HCT116 (cell line): ENCODE measurements around the gene ZNF76. TPM values are rescaled to one million over a fixed set of nuclear protein-coding genes. Genes with fewer than 3 reads are reported as not detected.

ENCODE experiments used
- ATAC-seq: fragments of 200-7000 bp; cut with Tn5 transposase; 2 replicates; pipeline ENCODE4 v1.9.1; 2020; ENCODE audit warnings: mild to moderate bottlenecking, moderate library complexity
- BruUV-seq: library from RNA; stranded (reverse); fragments of 400-500 nt; replicated peaks from 2 replicates; lab custom pipeline; 2021; lab: Mats Ljungman, UMichigan
- CTCF ChIA-PET: fragments of 300-600 bp; sonication (Branson Sonifier 250); formaldehyde crosslinking; loops from one replicate; lab custom pipeline; 2021; ENCODE audit warnings: antibody characterized with exemption; lab: Charles Lee
- POLR2A ChIA-PET: fragments of 300-600, 350-600 bp; sonication (Branson Sonifier 250); formaldehyde crosslinking; loops from one replicate; lab custom pipeline; 2021; ENCODE audit warnings: antibody characterized with exemption; lab: Charles Lee
- RAD21 ChIA-PET, 2 experiments: fragments of 300-600 bp; sonication (Branson Sonifier 250); formaldehyde crosslinking; loops; one replicate each; lab custom pipeline; 2023; ENCODE audit warnings: low total read pairs in 2 of 2; ENCODE audit not compliant: uncharacterized antibody in 2 of 2, unreplicated experiment in 2 of 2, low non-redundant PET in 1 of 2; lab: Charles Lee
- DNase-seq: peaks from one replicate; pipeline ENCODE4 v3.0.0-alpha.2; 2010; ENCODE audit warnings: low read depth, low spot score
- H2AFZ ChIP-seq: fragments of 200-600 bp; shearing (Covaris generic), sonication (generic); 2 replicates; pipeline ENCODE4 v1.6.1; 2017; ENCODE audit warnings: low read depth, mixed run types, mixed read lengths, antibody characterized with exemption, low read length; ENCODE audit not compliant: poor library complexity, severe bottlenecking
- H3K27ac ChIP-seq: 2 replicates; pipeline ENCODE4 v1.5.1; 2012; ENCODE audit warnings: low read depth, low read length
- H3K27me3 ChIP-seq: fragments of 200-600 bp; sonication (generic); 2 replicates; pipeline ENCODE4 v1.6.1; 2016; ENCODE audit warnings: mixed run types, low read length, mixed read lengths; ENCODE audit not compliant: insufficient read depth
- H3K36me3 ChIP-seq, 2 experiments: fragments of 200-500 bp in 1 of 2; fragments of 200-600 bp in 1 of 2; sonication (Bioruptor generic) in 1 of 2; sonication (generic) in 1 of 2; 2 replicates each; pipeline versions ENCODE4 v1.5.1 to v1.6.1; 2014 to 2016; ENCODE audit warnings: low read length in 2 of 2, inconsistent platforms in 1 of 2, mixed read lengths in 1 of 2, mixed run types in 1 of 2; ENCODE audit not compliant: insufficient read depth in 2 of 2, control insufficient read depth in 1 of 2
- H3K4me1 ChIP-seq, 2 experiments: fragments of 200-600 bp in 1 of 2; sonication (generic) in 1 of 2; 2 replicates each; pipeline versions ENCODE4 v1.5.1 to v1.6.1; 2012 to 2017; ENCODE audit warnings: low read length in 2 of 2, inconsistent platforms in 1 of 2, mild to moderate bottlenecking in 1 of 2, mixed read lengths in 1 of 2, mixed run types in 1 of 2, moderate library complexity in 1 of 2; ENCODE audit not compliant: insufficient read depth in 2 of 2, control insufficient read depth in 1 of 2
- H3K4me2 ChIP-seq: fragments of 200-600 bp; sonication (generic); 2 replicates; pipeline ENCODE4 v1.6.1; 2017; ENCODE audit warnings: mixed run types, low read length, mixed read lengths
- H3K4me3 ChIP-seq, 2 experiments: fragments of 200-600 bp in 1 of 2; sonication (generic) in 1 of 2; replicated peaks in 1 of 2; 2 replicates each; pipeline ENCODE4 v1.5.1; 2011 to 2016; ENCODE audit warnings: low read length in 2 of 2, control low read depth in 1 of 2, low read depth in 1 of 2, mild to moderate bottlenecking in 1 of 2, mixed read lengths in 1 of 2, mixed run types in 1 of 2
- H3K79me2 ChIP-seq: fragments of 200-600 bp; sonication (generic); 2 replicates; pipeline ENCODE4 v1.6.1; 2017; ENCODE audit warnings: mild to moderate bottlenecking, mixed run types, low read length, moderate library complexity, mixed read lengths; ENCODE audit not compliant: insufficient read depth
- H3K9ac ChIP-seq: fragments of 200-600 bp; sonication (generic); 2 replicates; pipeline ENCODE4 v1.6.1; 2016; ENCODE audit warnings: low read length, mixed read lengths
- H3K9me2 ChIP-seq: fragments of 200-600 bp; sonication (generic), shearing (Covaris generic); 2 replicates; pipeline ENCODE4 v1.6.1; 2017; ENCODE audit warnings: mixed run types, mild to moderate bottlenecking, moderate library complexity; ENCODE audit not compliant: insufficient read depth
- H3K9me3 ChIP-seq, 2 experiments: fragments of 200-500 bp in 1 of 2; fragments of 200-600 bp in 1 of 2; sonication (Bioruptor generic) in 1 of 2; sonication (generic) in 1 of 2; 2 replicates each; pipeline ENCODE4 v1.6.1; 2014 to 2017; ENCODE audit warnings: low read length in 2 of 2, mixed read lengths in 2 of 2, inconsistent platforms in 1 of 2, low read depth in 1 of 2, mild to moderate bottlenecking in 1 of 2, mixed run types in 1 of 2, moderate library complexity in 1 of 2; ENCODE audit not compliant: control insufficient read depth in 1 of 2, insufficient read depth in 1 of 2
- H4K20me1 ChIP-seq: fragments of 200-600 bp; sonication (generic), shearing (Covaris generic); 2 replicates; pipeline ENCODE4 v1.6.1; 2017; ENCODE audit warnings: mixed run types, mild to moderate bottlenecking, moderate library complexity; ENCODE audit not compliant: insufficient read depth
- CEBPB ChIP-seq: IDR thresholded peaks from 2 replicates; pipeline ENCODE4 v1.6.1; 2012; ENCODE audit warnings: low read depth
- CTCF ChIP-seq, 3 experiments: fragments of 200-600 bp in 1 of 3; sonication (generic) in 1 of 3; IDR thresholded peaks in 2 of 3; conservative IDR thresholded peaks in 1 of 3; 2 replicates each; pipeline ENCODE4 v1.5.1; 2012 to 2017; ENCODE audit warnings: low read depth in 2 of 3, low read length in 2 of 3, antibody characterized with exemption in 1 of 3, borderline replicate concordance in 1 of 3, control low read depth in 1 of 3, mild to moderate bottlenecking in 1 of 3, mixed read lengths in 1 of 3, mixed run types in 1 of 3, moderate library complexity in 1 of 3; ENCODE audit not compliant: insufficient read depth in 1 of 3
- EGR1 ChIP-seq: IDR thresholded peaks from 2 replicates; pipeline ENCODE4 v1.6.1; 2012; ENCODE audit warnings: low read depth
- ELF1 ChIP-seq: IDR thresholded peaks from 2 replicates; pipeline ENCODE4 v1.6.1; 2012; ENCODE audit warnings: low read depth, borderline replicate concordance
- EZH2 ChIP-seq: fragments of 200-600 bp; sonication (generic); IDR thresholded peaks from 2 replicates; pipeline ENCODE4 v1.6.1; 2017; ENCODE audit warnings: antibody characterized with exemption, mixed run types
- MAX ChIP-seq: IDR thresholded peaks from 2 replicates; pipeline ENCODE4 v1.6.1; 2012
- POLR2A ChIP-seq: IDR thresholded peaks from 2 replicates; pipeline ENCODE4 v1.7.0; 2011; ENCODE audit warnings: borderline replicate concordance; ENCODE audit not compliant: insufficient read depth, insufficient read length; ENCODE audit errors: extremely low read depth
- POLR2AphosphoS5 ChIP-seq: IDR thresholded peaks from 2 replicates; pipeline ENCODE4 v1.6.1; 2011; ENCODE audit warnings: mild to moderate bottlenecking, low read depth, low read length, moderate library complexity
- RAD21 ChIP-seq: IDR thresholded peaks from 2 replicates; pipeline ENCODE4 v1.6.1; 2012; ENCODE audit warnings: low read depth, mild to moderate bottlenecking
- SIN3A ChIP-seq: IDR thresholded peaks from 2 replicates; pipeline ENCODE4 v1.6.1; 2012; ENCODE audit warnings: low read depth
- SP1 ChIP-seq: IDR thresholded peaks from 2 replicates; pipeline ENCODE4 v1.6.1; 2012; ENCODE audit warnings: low read depth
- SRF ChIP-seq: IDR thresholded peaks from 2 replicates; pipeline ENCODE4 v1.6.1; 2012; ENCODE audit warnings: low read depth
- YY1 ChIP-seq: IDR thresholded peaks from 2 replicates; pipeline ENCODE4 v1.6.1; 2011; ENCODE audit warnings: low read length, low read depth, moderate library complexity, mild to moderate bottlenecking; ENCODE audit not compliant: insufficient replicate concordance; ENCODE audit errors: extremely low read depth
- ZFX ChIP-seq: fragments of 450-650 bp; IDR thresholded peaks from 2 replicates; pipeline ENCODE4 v1.6.1; 2017
- ZNF274 ChIP-seq: fragments of 200-500 bp; sonication (Bioruptor generic); IDR thresholded peaks from 2 replicates; pipeline ENCODE4 v1.6.1; 2014; ENCODE audit warnings: mild to moderate bottlenecking, low read depth, low read length, inconsistent platforms
- intact Hi-C: fragments of 100-400 bp; cut with micrococcal nuclease; formaldehyde crosslinking; loops from 2 replicates; pipeline ENCODE4 v1.10.0; 2022
- total RNA-seq: library from RNA; stranded (reverse); gene quantifications from one replicate; pipeline ENCODE4 v1.2.1, GENCODE V29; 2021; ENCODE audit not compliant: unreplicated experiment
- TF ChIP-seq, protein P1 (sequence below): IDR thresholded peaks from 2 replicates; pipeline ENCODE4 v1.6.1; 2011; ENCODE audit warnings: mild to moderate bottlenecking, low read length, moderate library complexity; ENCODE audit not compliant: insufficient replicate concordance; ENCODE audit errors: extremely low read depth

The ZNF76 gene
- total RNA-seq, 1 experiment from 2014 or later, result 47.5 TPM

DNA sequence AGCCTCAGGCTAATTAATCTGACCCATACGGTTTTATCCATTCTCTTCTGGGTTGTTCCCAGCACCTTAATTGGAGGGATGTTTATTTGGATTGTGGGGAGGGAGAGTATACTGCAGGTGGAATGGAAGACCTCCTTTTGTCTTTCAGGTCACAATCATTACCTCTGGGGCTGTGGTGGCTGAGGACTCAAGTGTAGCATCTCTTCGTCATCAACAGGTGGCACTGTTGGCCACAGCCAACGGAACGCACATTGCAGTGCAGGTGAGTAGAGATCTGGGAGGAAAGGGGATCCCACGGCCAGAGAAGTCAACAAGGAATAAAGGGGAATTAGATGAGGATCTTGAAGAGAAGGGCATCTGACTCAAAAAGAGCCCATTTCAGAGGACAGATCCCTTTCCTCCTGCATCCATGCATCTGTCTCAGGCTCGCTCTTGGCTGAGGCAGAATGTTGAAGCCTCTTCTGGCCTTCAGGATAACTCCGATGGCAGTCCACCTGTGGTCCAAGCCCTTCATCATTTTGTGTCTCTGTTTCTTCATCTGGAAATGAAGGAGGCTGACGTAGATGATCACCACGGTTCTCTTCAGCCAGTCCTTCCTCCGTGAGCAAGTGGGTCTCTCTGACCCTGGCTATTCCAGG lies 34.9 kb downstream of the ZNF76 start:
- H3K27me3 ChIP-seq, result no peaks in the 10 kb centered on the region
- CTCF ChIA-PET, result interaction anchor here (0.8 to 1.8 kb wide), 6 partner anchors 9 to 442 kb away, joined by 3 to 6 read pairs (median 3); partner anchors contain the start of gene FANCE
- H3K9me3 ChIP-seq, result no peaks in the 10 kb centered on the region
- peaks cover 14% of the 10 kb centered on the region; the same call in 1 of the 2 replicates for H3K79me2 ChIP-seq
- H3K36me3 ChIP-seq, result peaks cover 14 to 23% of the 10 kb centered on the region in 2 experiments; a peak in 3 of 4 replicates
- ATAC-seq (peak; percentile 53), DNase-seq (peak; percentile 23)
- no peak overlapping the region for H3K4me2 ChIP-seq
- H3K4me1 ChIP-seq, result peaks cover 7 to 25% of the 10 kb centered on the region in 2 experiments; a peak in 3 of 4 replicates
- no peaks in the 10 kb centered on the region for H3K9me2 ChIP-seq
- no peak overlapping the region for H3K27ac ChIP-seq
- H3K4me3 ChIP-seq, result no peak overlapping the region
- peak; percentile 62 to 88 (median 85); a peak in 5 of 6 replicates for TF ChIP-seq CTCF (IDR thresholded peaks at IDR 0.05 in 2 of 3, conservative IDR thresholded peaks at IDR 0.05 in 1 of 3; ENCODE audit: borderline replicate concordance in 1 of 3, insufficient read depth in 1 of 3, low read depth in 2 of 3, low read length in 2 of 3)
- TF ChIP-seq RAD21, result peak; percentile 77
- TF ChIP-seq MAX, result no peak
- RAD21 ChIA-PET, result interaction anchor here in 1 of 2 experiments (1.7 kb wide), 1 partner anchor 155 kb away, joined by 5 read pairs; no protein-coding TSS in a partner anchor
- H4K20me1 ChIP-seq, result no peaks in the 10 kb centered on the region
- H2AFZ ChIP-seq, result no peak overlapping the region
- no peak overlapping the region for H3K9ac ChIP-seq
- intact Hi-C loops, result no loop called here
- POLR2A ChIA-PET, result no interaction called here
- BruUV-seq, result no TSS peak

GRCh38 chr6:35295036-35295435 lies 35.5 kb downstream of the ZNF76 start:
- H3K9me2 ChIP-seq, result no peaks in the 10 kb centered on the region
- RAD21 ChIA-PET, result interaction anchor here in 1 of 2 experiments (1.7 kb wide), 1 partner anchor 154 kb away, joined by 5 read pairs; no protein-coding TSS in a partner anchor
- H3K4me2 ChIP-seq, result no peak overlapping the region
- H3K27ac ChIP-seq, result no peak overlapping the region
- ATAC-seq, result no peak
- no TSS peak for BruUV-seq
- intact Hi-C loops, result no loop called here
- CTCF ChIA-PET, result interaction anchor here (1.2 to 3.8 kb wide), 3 partner anchors 47 to 155 kb away, joined by 3 to 46 read pairs (median 18); partner anchors contain the start of genes FANCE and PPARD
- H3K36me3 ChIP-seq, result peaks cover 11 to 17% of the 10 kb centered on the region in 2 experiments; a peak in 3 of 4 replicates
- no peak overlapping the region for H2AFZ ChIP-seq
- H4K20me1 ChIP-seq, result no peaks in the 10 kb centered on the region
- DNase-seq, result no peak
- H3K9ac ChIP-seq, result no peak overlapping the region
- no peaks in the 10 kb centered on the region for H3K27me3 ChIP-seq
- no peaks in the 10 kb centered on the region for H3K9me3 ChIP-seq
- peaks cover 14% of the 10 kb centered on the region; the same call in 1 of the 2 replicates for H3K79me2 ChIP-seq
- peaks cover 7 to 25% of the 10 kb centered on the region in 2 experiments; a peak in 3 of 4 replicates for H3K4me1 ChIP-seq
- POLR2A ChIA-PET, result no interaction called here
- H3K4me3 ChIP-seq, result no peak overlapping the region
- TF ChIP-seq SIN3A (no peak), CEBPB (no peak), ZFX (no peak), EGR1 (no peak), ELF1 (no peak), EZH2 (no peak), SP1 (no peak), POLR2A (no peak), ZNF274 (no peak), POLR2AphosphoS5 (no peak), RAD21 (no peak), SRF (no peak), YY1 (no peak)
- TF ChIP-seq, protein P1, sequence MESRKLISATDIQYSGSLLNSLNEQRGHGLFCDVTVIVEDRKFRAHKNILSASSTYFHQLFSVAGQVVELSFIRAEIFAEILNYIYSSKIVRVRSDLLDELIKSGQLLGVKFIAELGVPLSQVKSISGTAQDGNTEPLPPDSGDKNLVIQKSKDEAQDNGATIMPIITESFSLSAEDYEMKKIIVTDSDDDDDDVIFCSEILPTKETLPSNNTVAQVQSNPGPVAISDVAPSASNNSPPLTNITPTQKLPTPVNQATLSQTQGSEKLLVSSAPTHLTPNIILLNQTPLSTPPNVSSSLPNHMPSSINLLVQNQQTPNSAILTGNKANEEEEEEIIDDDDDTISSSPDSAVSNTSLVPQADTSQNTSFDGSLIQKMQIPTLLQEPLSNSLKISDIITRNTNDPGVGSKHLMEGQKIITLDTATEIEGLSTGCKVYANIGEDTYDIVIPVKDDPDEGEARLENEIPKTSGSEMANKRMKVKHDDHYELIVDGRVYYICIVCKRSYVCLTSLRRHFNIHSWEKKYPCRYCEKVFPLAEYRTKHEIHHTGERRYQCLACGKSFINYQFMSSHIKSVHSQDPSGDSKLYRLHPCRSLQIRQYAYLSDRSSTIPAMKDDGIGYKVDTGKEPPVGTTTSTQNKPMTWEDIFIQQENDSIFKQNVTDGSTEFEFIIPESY, result no peak
